H1 (cell line): ENCODE results near the gene ZBTB20. TPM values are rescaled to one million over a fixed set of nuclear protein-coding genes. Genes with fewer than 3 reads are reported as not detected.

Experiments used
- CTCF ChIA-PET: fragments of 300-600 bp; sonication (Branson Sonifier 250); formaldehyde crosslinking; loops from one replicate; lab custom pipeline; 2021; ENCODE audit not compliant: partially characterized antibody; lab: Charles Lee
- POLR2A ChIA-PET: fragments of 300-600 bp; sonication (Branson Sonifier 250); formaldehyde crosslinking; loops from one replicate; lab custom pipeline; 2021; ENCODE audit warnings: inconsistent platforms; ENCODE audit not compliant: partially characterized antibody; lab: Charles Lee
- DNase-seq, 2 experiments: peaks; one replicate each; pipeline versions ENCODE4 v3.0.0 to v3.0.0-alpha.2; 2010 to 2022; ENCODE audit warnings: low spot score in 2 of 2, low read depth in 1 of 2, mixed read lengths in 1 of 2
- FAIRE-seq: peaks from 2 replicates; lab custom pipeline; 2011; peaks lifted over from hg19 to GRCh38; lab: Jason Lieb, UNC
- H2AFZ ChIP-seq: 2 replicates; pipeline ENCODE4 v1.8.1; 2012; ENCODE audit warnings: low read length, inconsistent platforms
- H2AK5ac ChIP-seq: 2 replicates; pipeline ENCODE4 v1.6.1; 2013; ENCODE audit warnings: low read depth, low read length
- H2BK120ac ChIP-seq: replicated peaks from 2 replicates; pipeline ENCODE3; 2013; ENCODE audit warnings: low read depth, low read length, inconsistent platforms
- H2BK12ac ChIP-seq: 2 replicates; pipeline ENCODE4 v1.6.1; 2013; ENCODE audit warnings: low read depth, low read length
- H2BK15ac ChIP-seq: 2 replicates; pipeline ENCODE4 v1.6.1; 2013; ENCODE audit warnings: low read length
- H2BK20ac ChIP-seq: 2 replicates; pipeline ENCODE4 v1.6.1; 2013; ENCODE audit warnings: low read length
- H2BK5ac ChIP-seq: 2 replicates; pipeline ENCODE4 v1.6.1; 2013; ENCODE audit warnings: low read depth, low read length
- H3K14ac ChIP-seq: 2 replicates; pipeline ENCODE4 v1.6.1; 2013; ENCODE audit warnings: inconsistent platforms; ENCODE audit not compliant: insufficient read length
- H3K18ac ChIP-seq: 2 replicates; pipeline ENCODE4 v1.6.1; 2013; ENCODE audit warnings: low read length; ENCODE audit errors: extremely low read depth
- H3K23ac ChIP-seq: 2 replicates; pipeline ENCODE4 v1.6.1; 2013; ENCODE audit warnings: inconsistent platforms; ENCODE audit not compliant: insufficient read length
- H3K23me2 ChIP-seq: 2 replicates; pipeline ENCODE4 v1.6.1; 2013; ENCODE audit warnings: low read depth, low read length
- H3K27ac ChIP-seq: 2 replicates; pipeline ENCODE4 v1.6.1; 2011; ENCODE audit warnings: low read depth, low read length, inconsistent platforms
- H3K27me3 ChIP-seq, 4 experiments: replicated peaks in 1 of 4; 1 replicate in 1 of 4; 2 replicates in 3 of 4; pipeline versions ENCODE4 v1.6.1 to v1.8.1; 2011 to 2013; ENCODE audit warnings: low read length in 3 of 4, mild to moderate bottlenecking in 3 of 4, inconsistent platforms in 2 of 4, mixed read lengths in 2 of 4, moderate library complexity in 1 of 4; ENCODE audit not compliant: control insufficient read depth in 3 of 4, insufficient read depth in 3 of 4; ENCODE audit errors: extremely low read depth in 1 of 4
- H3K36me3 ChIP-seq, 4 experiments: 2 replicates each; pipeline versions ENCODE4 v1.6.1 to v1.8.1; 2011 to 2013; ENCODE audit warnings: mild to moderate bottlenecking in 4 of 4, low read length in 3 of 4, moderate library complexity in 2 of 4, control low read depth in 1 of 4, inconsistent platforms in 1 of 4; ENCODE audit not compliant: insufficient read depth in 4 of 4, control insufficient read depth in 2 of 4
- H3K4ac ChIP-seq: replicated peaks from 2 replicates; pipeline ENCODE3; 2013; ENCODE audit warnings: low read length, low read depth, mixed read lengths, inconsistent platforms; ENCODE audit not compliant: insufficient read length
- H3K4me1 ChIP-seq, 4 experiments: replicated peaks in 1 of 4; 1 replicate in 1 of 4; 2 replicates in 3 of 4; pipeline versions ENCODE4 v1.6.1 to v1.8.1; 2011 to 2013; ENCODE audit warnings: low read length in 3 of 4, inconsistent platforms in 2 of 4, mixed read lengths in 1 of 4; ENCODE audit not compliant: insufficient read depth in 4 of 4, control insufficient read depth in 3 of 4
- H3K4me2 ChIP-seq, 2 experiments: 2 replicates each; pipeline versions ENCODE4 v1.6.1 to v1.8.1; 2011 to 2013; ENCODE audit warnings: low read depth in 2 of 2, low read length in 2 of 2, control low read depth in 1 of 2, inconsistent platforms in 1 of 2, mild to moderate bottlenecking in 1 of 2; ENCODE audit not compliant: insufficient read depth in 1 of 2
- H3K4me3 ChIP-seq, 4 experiments: fragments of 200-600, 300-600 bp in 1 of 4; sonication (generic), shearing (Covaris generic), sonication (Bioruptor Twin) in 1 of 4; 2 replicates each; pipeline versions ENCODE4 v1.5.1 to v1.8.1; 2011 to 2016; ENCODE audit warnings: low read length in 4 of 4, low read depth in 3 of 4, control low read depth in 2 of 4, inconsistent platforms in 2 of 4, mild to moderate bottlenecking in 2 of 4, mixed read lengths in 1 of 4, moderate library complexity in 1 of 4; ENCODE audit not compliant: insufficient read depth in 2 of 4; ENCODE audit errors: extremely low read depth in 1 of 4
- H3K56ac ChIP-seq: replicated peaks from 2 replicates; pipeline ENCODE3; 2013; ENCODE audit warnings: low read depth, mild to moderate bottlenecking, mixed read lengths, low read length, inconsistent platforms; ENCODE audit not compliant: insufficient read length
- H3K79me1 ChIP-seq: 2 replicates; pipeline ENCODE4 v1.6.1; 2013; ENCODE audit warnings: low read depth, low read length, control low read depth
- H3K79me2 ChIP-seq, 2 experiments: 2 replicates each; pipeline versions ENCODE4 v1.6.1 to v1.8.1; 2012 to 2013; ENCODE audit warnings: low read length in 2 of 2, mild to moderate bottlenecking in 2 of 2, inconsistent platforms in 1 of 2; ENCODE audit not compliant: insufficient read depth in 2 of 2, control insufficient read depth in 1 of 2
- H3K9ac ChIP-seq, 4 experiments: replicated peaks in 1 of 4; 1 replicate in 1 of 4; 2 replicates in 3 of 4; pipeline versions ENCODE4 v1.6.1 to v1.8.1; 2011 to 2013; ENCODE audit warnings: low read depth in 3 of 4, low read length in 3 of 4, control low read depth in 2 of 4, mild to moderate bottlenecking in 2 of 4, moderate library complexity in 2 of 4, inconsistent platforms in 1 of 4; ENCODE audit errors: extremely low read depth in 1 of 4
- H3K9me3 ChIP-seq, 2 experiments: 2 replicates each; pipeline versions ENCODE4 v1.6.1 to v1.8.1; 2012 to 2013; ENCODE audit warnings: mild to moderate bottlenecking in 2 of 2, moderate library complexity in 2 of 2, control low read depth in 1 of 2, inconsistent platforms in 1 of 2, low read depth in 1 of 2, low read length in 1 of 2, mixed read lengths in 1 of 2; ENCODE audit not compliant: insufficient read depth in 2 of 2
- H4K20me1 ChIP-seq, 2 experiments: replicated peaks in 1 of 2; 2 replicates each; pipeline versions ENCODE3 to v1.8.1; 2011 to 2013; ENCODE audit warnings: inconsistent platforms in 2 of 2, low read length in 2 of 2, mild to moderate bottlenecking in 1 of 2; ENCODE audit not compliant: insufficient read depth in 2 of 2, control insufficient read depth in 1 of 2
- H4K5ac ChIP-seq: 2 replicates; pipeline ENCODE4 v1.6.1; 2013; ENCODE audit warnings: low read length, low read depth, mixed read lengths, inconsistent platforms; ENCODE audit not compliant: insufficient read length
- H4K8ac ChIP-seq: 2 replicates; pipeline ENCODE4 v1.8.0; 2013; ENCODE audit warnings: mild to moderate bottlenecking, moderate library complexity, low read length, inconsistent platforms; ENCODE audit not compliant: insufficient read depth; ENCODE audit errors: extremely low read depth
- H4K91ac ChIP-seq: replicated peaks from 2 replicates; pipeline ENCODE3; 2013; ENCODE audit warnings: low read length, mixed read lengths, inconsistent platforms; ENCODE audit not compliant: insufficient read length
- ASH2L ChIP-seq: fragments of 200-600, 300-600 bp; sonication (generic); IDR thresholded peaks from one replicate; pipeline ENCODE4 v1.7.1; 2017; ENCODE audit warnings: low read length
- BCL11A ChIP-seq, 2 experiments: IDR thresholded peaks; one replicate each; pipeline ENCODE4 v1.6.1; 2011; ENCODE audit warnings: low read depth in 2 of 2, low read length in 2 of 2, mild to moderate bottlenecking in 2 of 2
- CBX8 ChIP-seq: fragments of 300-800, 300-1000 bp; sonication (generic); IDR thresholded peaks from 2 replicates; pipeline ENCODE4 v1.7.1; 2016; ENCODE audit warnings: low read depth, low read length, borderline replicate concordance
- NRF1 ChIP-seq: IDR thresholded peaks from 2 replicates; pipeline ENCODE4 v1.6.1; 2011; ENCODE audit warnings: mild to moderate bottlenecking, low read depth, low read length, improper control_type of control experiment
- POLR2A ChIP-seq, 2 experiments: IDR thresholded peaks; 1 replicate in 1 of 2; 2 replicates in 1 of 2; pipeline ENCODE4 v1.6.1; 2011; ENCODE audit warnings: low read depth in 2 of 2, low read length in 2 of 2, mild to moderate bottlenecking in 2 of 2; ENCODE audit errors: control extremely low read depth in 1 of 2
- RNF2 ChIP-seq: fragments of 200-900, 300-1000 bp; sonication (generic); IDR thresholded peaks from 2 replicates; pipeline ENCODE4 v1.7.1; 2016; ENCODE audit warnings: borderline replicate concordance, low read depth, mild to moderate bottlenecking, antibody characterized with exemption, low read length; ENCODE audit not compliant: poor library complexity, severe bottlenecking; ENCODE audit errors: missing control alignments
- SRF ChIP-seq: IDR thresholded peaks from 2 replicates; pipeline ENCODE4 v1.6.1; 2011; ENCODE audit warnings: mild to moderate bottlenecking, low read depth, low read length, moderate library complexity
- WGBS, 2 experiments: shearing (Covaris generic) in 1 of 2; methylation state at CpG; one replicate each; pipeline versions ENCODE4 v1.1.6 to v1.1.7; 2013 to 2015; ENCODE audit warnings: low lambda C conversion rate in 2 of 2, mixed read lengths in 2 of 2, inconsistent platforms in 1 of 2, low coverage in 1 of 2, missing lambda C conversion rate in 1 of 2; ENCODE audit not compliant: insufficient replicate concordance in 2 of 2, insufficient coverage in 1 of 2, insufficient read length in 1 of 2; ENCODE audit errors: extremely low coverage in 1 of 2, missing lambda C conversion rate in 1 of 2; 5-methylcytosine and 5-hydroxymethylcytosine counted together
- polyA plus RNA-seq, 7 experiments: library from polyadenylated mRNA; depleted of rRNA in 3 of 7; stranded (reverse) in 5 of 7; unstranded in 2 of 7; fragments of >200 nt in 5 of 7; fragments of 200-250 nt in 2 of 7; gene quantifications; 1 replicate in 5 of 7; 2 replicates in 1 of 7; 4 replicates in 1 of 7; pipeline versions ENCODE4 v1.2.1 to v1.2.3, GENCODE V29; 2011 to 2013; ENCODE audit warnings: missing spikeins in 2 of 7, mixed read lengths in 2 of 7
- total RNA-seq: library from RNA; stranded (reverse); fragmentation: NEBNext Ultra II Directional; extraction: Animal tissue kit (Norgen Biotek cat#: 25700); gene quantifications from 2 replicates; pipeline ENCODE4 v1.2.1, GENCODE V29; 2021

ZBTB20 gene
- total and polyA plus RNA-seq, 2 of the 8 experiments (the other 6 are each of a cell fraction or from before 2014, with no cell fraction given), result 0.35 to 1.3 TPM

GRCh38 chr3:114331007-114331406 lies 816.1 kb downstream of the ZBTB20 start:
- H3K4me2 ChIP-seq, result no peak overlapping the region
- 92% methylated on average over 2 of the region's 2 CpGs; no CpG with 5 or more reads in 1 of the 2 experiments for WGBS, 2 experiments
- H3K9ac ChIP-seq, result no peak overlapping the region
- H2AFZ ChIP-seq, result no peak overlapping the region
- no peaks in the 10 kb centered on the region for H3K23me2 ChIP-seq
- H2BK12ac ChIP-seq, result no peak overlapping the region
- H4K5ac ChIP-seq, result no peak overlapping the region
- POLR2A ChIA-PET, result no interaction called here
- H3K79me2 ChIP-seq, result no peaks in the 10 kb centered on the region
- H3K36me3 ChIP-seq, result no peaks in the 10 kb centered on the region
- H3K27ac ChIP-seq, result no peak overlapping the region
- H2BK15ac ChIP-seq, result peak overlapping the region; percentile 14; the same call in 1 of the 2 replicates
- no peak overlapping the region for H3K18ac ChIP-seq
- no peak overlapping the region for H4K91ac ChIP-seq
- no peak overlapping the region for H3K4me3 ChIP-seq
- H3K9me3 ChIP-seq, result peaks cover 0 to 3% of the 10 kb centered on the region in 2 experiments; a peak in 1 of 4 replicates
- H3K4me1 ChIP-seq, result peaks cover 0 to 11% (median 6%) of the 10 kb centered on the region in 4 experiments; a peak in 4 of 7 replicates
- CTCF ChIA-PET, result interaction anchor here (0.9 kb wide), 1 partner anchor 8 kb away, joined by 3 read pairs; no protein-coding TSS in a partner anchor
- 0 out of 2 replicates have a peak overlapping the region, but pooled peaks have one; percentile 6 for H2BK20ac ChIP-seq
- H3K27me3 ChIP-seq, result no peaks in the 10 kb centered on the region
- DNase-seq (no peak), FAIRE-seq (no peak)
- H2BK120ac ChIP-seq, result no peak overlapping the region
- H3K4ac ChIP-seq, result no peak overlapping the region
- no peaks in the 10 kb centered on the region for H4K20me1 ChIP-seq
- no peak overlapping the region for H3K14ac ChIP-seq
- no peak overlapping the region for H3K56ac ChIP-seq
- no peak overlapping the region for H2AK5ac ChIP-seq
- H3K79me1 ChIP-seq, result no peaks in the 10 kb centered on the region
- no peak overlapping the region for H3K23ac ChIP-seq
- H4K8ac ChIP-seq, result no peak overlapping the region; the same call in 1 of the 2 replicates
- H2BK5ac ChIP-seq, result no peak overlapping the region
- no peak for TF ChIP-seq RNF2
- no peak for TF ChIP-seq ASH2L
- TF ChIP-seq POLR2A (IDR thresholded peaks at IDR 0.05; ENCODE audit: control extremely low read depth in 1 of 2, low read depth in 2 of 2, low read length in 2 of 2), result no peak
- no peak for TF ChIP-seq CBX8
- no peak for TF ChIP-seq BCL11A (IDR thresholded peaks at IDR 0.05; ENCODE audit: low read depth in 2 of 2, low read length in 2 of 2)
- TF ChIP-seq SRF, result no peak
- TF ChIP-seq NRF1, result no peak
